Measurements from ENCODE around the gene NMT2. TPM values are rescaled to one million over a fixed set of nuclear protein-coding genes. Genes with fewer than 3 reads are reported as not detected.

The NMT2 gene
- total and polyA plus RNA-seq, 8 donors, result 5.5 to 107 (median 9.2) TPM

GRCh38 chr10:15068802-15069201 lies 99.7 kb downstream of the NMT2 start:
- Histone ChIP-seq H3K27me3 (no peaks in the 10 kb centered on the region), H3K27ac (no peak overlapping the region), H3K36me3 (no peaks in the 10 kb centered on the region), H3K4me1 (no peaks in the 10 kb centered on the region), H3K4me3 (no peak overlapping the region), H3K9me3 (peaks cover 0 to 16% (median 10%) of the 10 kb centered on the region in 4 donors)
- DNase-seq, result no peak
- TF ChIP-seq EP300 (IDR thresholded peaks at IDR 0.05) (no peak), CTCF (IDR thresholded peaks at IDR 0.05) (no peak), POLR2AphosphoS5 (IDR thresholded peaks at IDR 0.05) (no peak), POLR2A (IDR thresholded peaks at IDR 0.05) (no peak)
- intact Hi-C loops (cut with DNase I; ENCODE audit: low total_unique reads), result no loop called here
- 76 to 86% (median 84%) methylated on average over 3 of the region's 3 CpGs for WGBS, 5 donors

- H3K27me3 ChIP-seq, result no peaks in the 10 kb centered on the region
- H3K4me3 ChIP-seq, result no peak overlapping the region
- H3K4me1 ChIP-seq, result no peaks in the 10 kb centered on the region
- H3K27ac ChIP-seq, result no peak overlapping the region
- 85 to 92% (median 91%) methylated on average over 5 of the region's 5 CpGs for WGBS, 5 donors
- H3K36me3 ChIP-seq, result no peaks in the 10 kb centered on the region
- intact Hi-C loops (cut with DNase I; ENCODE audit: low total_unique reads), result no loop called here
- DNase-seq, result no peak
- TF ChIP-seq POLR2A (IDR thresholded peaks at IDR 0.05) (no peak), POLR2AphosphoS5 (IDR thresholded peaks at IDR 0.05) (no peak), EP300 (IDR thresholded peaks at IDR 0.05) (no peak), CTCF (IDR thresholded peaks at IDR 0.05) (no peak)
- peaks cover 0 to 16% (median 10%) of the 10 kb centered on the region in 4 donors for H3K9me3 ChIP-seq
Observed at GRCh38 chr10:15067154-15067553, 101.3 kb downstream of the NMT2 start.

GRCh38 chr10:15060638-15061037 lies 107.9 kb downstream of the NMT2 start:
- TF ChIP-seq CTCF (IDR thresholded peaks at IDR 0.05) (no peak), POLR2A (IDR thresholded peaks at IDR 0.05) (no peak), POLR2AphosphoS5 (IDR thresholded peaks at IDR 0.05) (no peak), EP300 (IDR thresholded peaks at IDR 0.05) (no peak)
- Histone ChIP-seq H3K27ac (no peak overlapping the region), H3K27me3 (no peaks in the 10 kb centered on the region), H3K36me3 (no peaks in the 10 kb centered on the region), H3K4me1 (no peaks in the 10 kb centered on the region), H3K4me3 (no peak overlapping the region), H3K9me3 (peaks cover 0 to 28% (median 20%) of the 10 kb centered on the region in 4 donors)
- intact Hi-C loops (cut with DNase I; ENCODE audit: low total_unique reads), result no loop called here
- 75 to 89% (median 86%) methylated on average over 2 of the region's 2 CpGs for WGBS, 5 donors
- DNase-seq, result no peak

GRCh38 chr10:15059914-15060313 lies 108.6 kb downstream of the NMT2 start:
- TF ChIP-seq EP300 (IDR thresholded peaks at IDR 0.05) (no peak), CTCF (IDR thresholded peaks at IDR 0.05) (no peak), POLR2A (IDR thresholded peaks at IDR 0.05) (no peak), POLR2AphosphoS5 (IDR thresholded peaks at IDR 0.05) (no peak)
- intact Hi-C loops (cut with DNase I; ENCODE audit: low total_unique reads), result no loop called here
- Histone ChIP-seq H3K4me3 (no peak overlapping the region), H3K36me3 (no peaks in the 10 kb centered on the region), H3K9me3 (peaks cover 0 to 20% (median 14%) of the 10 kb centered on the region in 4 donors), H3K27ac (no peak overlapping the region), H3K27me3 (no peaks in the 10 kb centered on the region), H3K4me1 (no peaks in the 10 kb centered on the region)
- no peak for DNase-seq
- WGBS, 5 donors, result 78 to 96% (median 83%) methylated on average over 4 of the region's 4 CpGs
